Activated T-cell treated with anti-CD3 and anti-CD28 coated beads, Interleukin-2, amount 50 U/mL, for 24 hours (primary cell): ENCODE measurements around the gene PNKP.

Experiments
- DNase-seq: peaks from one replicate; pipeline ENCODE4 v3.0.0-alpha.2; 2020
- H3K27ac Mint-ChIP-seq: 2 replicates; pipeline ENCODE4 v1.8.0; 2020; ENCODE audit warnings: mild to moderate bottlenecking, mixed read lengths
- H3K27me3 Mint-ChIP-seq: 2 replicates; pipeline ENCODE4 v1.8.0; 2020; ENCODE audit warnings: mixed read lengths
- H3K36me3 Mint-ChIP-seq: 2 replicates; pipeline ENCODE4 v1.8.0; 2020; ENCODE audit warnings: low read depth, mixed read lengths
- H3K4me1 Mint-ChIP-seq: 2 replicates; pipeline ENCODE4 v1.8.0; 2020; ENCODE audit warnings: low read depth, mixed read lengths
- H3K4me3 Mint-ChIP-seq: 2 replicates; pipeline ENCODE4 v1.8.0; 2020; ENCODE audit warnings: mild to moderate bottlenecking, moderate library complexity, mixed read lengths
- H3K9me3 Mint-ChIP-seq: 2 replicates; pipeline ENCODE4 v1.8.0; 2020; ENCODE audit warnings: mixed read lengths

Gene PNKP

GRCh38 chr19:49861107-49861506, 6.3 kb downstream of the PNKP start:
- Mint-ChIP-seq H3K4me3 (no peak overlapping the region), H3K4me1 (peaks cover 27% of the 10 kb centered on the region), H3K27me3 (no peaks in the 10 kb centered on the region), H3K27ac (no peak overlapping the region), H3K9me3 (no peaks in the 10 kb centered on the region), H3K36me3 (peaks cover 91% of the 10 kb centered on the region)
- no peak for DNase-seq

DNA sequence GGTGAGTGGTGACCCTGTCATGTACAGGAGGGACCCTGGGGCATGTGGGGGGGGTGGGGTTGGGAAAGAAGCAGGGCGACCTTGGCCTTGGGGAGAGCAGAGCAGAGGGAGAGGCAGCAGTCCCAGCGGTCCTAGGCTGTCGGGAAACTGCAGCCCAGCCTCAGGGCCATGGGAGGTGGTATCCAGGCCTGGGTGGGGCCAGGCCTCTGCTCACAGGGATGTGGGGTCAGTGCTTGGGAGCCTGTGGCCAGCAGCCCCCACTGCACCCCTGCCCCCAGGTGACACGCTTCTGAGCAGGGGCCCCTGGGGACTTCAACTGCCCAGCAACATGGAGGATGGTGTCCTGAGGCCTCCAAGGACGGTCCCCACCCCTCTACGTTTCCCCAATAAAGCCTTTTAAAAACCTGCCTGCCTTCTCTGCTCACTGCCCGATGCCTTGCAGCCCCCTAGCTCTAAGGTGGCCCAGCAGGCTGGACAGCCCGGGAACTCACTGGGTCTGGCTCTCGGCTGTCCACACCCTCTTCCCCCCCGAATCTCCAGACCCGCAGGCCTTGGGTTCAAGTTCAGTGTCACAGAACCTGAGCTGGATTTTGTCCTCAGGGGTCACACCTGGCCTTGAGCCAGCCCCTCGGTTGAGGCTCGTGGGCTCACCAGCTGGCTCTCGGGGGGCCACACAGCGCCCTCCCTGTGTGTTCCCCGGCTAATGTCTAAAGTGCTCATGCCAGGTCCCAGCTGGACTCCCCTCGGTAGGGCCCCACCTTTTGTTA, 6.9 kb downstream of the PNKP start:
- Mint-ChIP-seq H3K27ac (no peak overlapping the region), H3K9me3 (no peaks in the 10 kb centered on the region), H3K36me3 (peaks cover 91% of the 10 kb centered on the region), H3K4me1 (peaks cover 21% of the 10 kb centered on the region), H3K27me3 (no peaks in the 10 kb centered on the region), H3K4me3 (no peak overlapping the region)
- no peak for DNase-seq

- H3K36me3 Mint-ChIP-seq = peaks cover 91% of the 10 kb centered on the region
- no peak overlapping the region for H3K27ac Mint-ChIP-seq
- no peak for DNase-seq
- peaks cover 15% of the 10 kb centered on the region for H3K4me1 Mint-ChIP-seq
- no peaks in the 10 kb centered on the region for H3K9me3 Mint-ChIP-seq
- no peak overlapping the region for H3K4me3 Mint-ChIP-seq
- no peaks in the 10 kb centered on the region for H3K27me3 Mint-ChIP-seq
Observed at GRCh38 chr19:49859682-49860335, 7.6 kb downstream of the PNKP start.

GRCh38 chr19:49858088-49858985, 9.0 kb downstream of the PNKP start:
- peak overlapping the region; percentile 33 for H3K27ac Mint-ChIP-seq
- peaks cover 78% of the 10 kb centered on the region for H3K36me3 Mint-ChIP-seq
- H3K27me3 Mint-ChIP-seq = no peaks in the 10 kb centered on the region
- H3K4me3 Mint-ChIP-seq = no peak overlapping the region
- H3K4me1 Mint-ChIP-seq = peaks cover 9% of the 10 kb centered on the region
- no peaks in the 10 kb centered on the region for H3K9me3 Mint-ChIP-seq
- no peak for DNase-seq

- Mint-ChIP-seq H3K27me3 (no peaks in the 10 kb centered on the region), H3K27ac (peak overlapping the region; percentile 38), H3K9me3 (no peaks in the 10 kb centered on the region), H3K4me1 (peaks cover 11% of the 10 kb centered on the region), H3K36me3 (peaks cover 74% of the 10 kb centered on the region), H3K4me3 (no peak overlapping the region)
- DNase-seq = no peak
Observed at GRCh38 chr19:49857838-49858087, 9.6 kb downstream of the PNKP start.

- DNase-seq = no peak
- Mint-ChIP-seq H3K27ac (peak overlapping the region; percentile 38), H3K4me1 (peaks cover 16% of the 10 kb centered on the region), H3K4me3 (no peak overlapping the region), H3K36me3 (peaks cover 75% of the 10 kb centered on the region), H3K9me3 (no peaks in the 10 kb centered on the region), H3K27me3 (no peaks in the 10 kb centered on the region)
Observed at GRCh38 chr19:49857061-49857837, 10.1 kb downstream of the PNKP start.

DNA sequence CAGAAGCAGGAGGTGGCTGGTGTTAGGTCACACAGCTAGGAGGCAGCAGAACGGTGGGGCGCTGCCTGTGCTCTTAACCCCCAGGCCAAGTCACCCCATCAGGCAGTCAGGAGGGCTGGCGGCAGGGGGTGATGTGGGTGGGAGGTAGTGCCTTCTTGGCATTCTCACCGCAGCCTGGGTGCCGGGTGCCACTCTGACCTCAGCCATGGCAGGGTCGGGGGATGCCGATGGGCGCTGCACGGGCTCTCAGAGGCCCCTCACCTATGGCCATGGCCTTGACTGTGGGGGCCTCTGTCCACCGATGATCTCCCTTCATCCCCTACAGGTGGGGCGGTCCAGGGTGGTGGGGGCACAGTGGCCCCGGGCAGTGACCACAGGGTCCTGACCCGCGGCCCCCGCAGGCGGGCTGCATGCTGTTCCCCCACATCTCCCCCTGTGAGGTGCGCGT, 10.8 kb downstream of the PNKP start:
- H3K27me3 Mint-ChIP-seq = no peaks in the 10 kb centered on the region
- H3K36me3 Mint-ChIP-seq = peaks cover 72% of the 10 kb centered on the region
- no peak for DNase-seq
- no peak overlapping the region for H3K4me3 Mint-ChIP-seq
- peak overlapping the region; percentile 88 for H3K27ac Mint-ChIP-seq
- peaks cover 21% of the 10 kb centered on the region for H3K4me1 Mint-ChIP-seq
- H3K9me3 Mint-ChIP-seq = no peaks in the 10 kb centered on the region

DNA sequence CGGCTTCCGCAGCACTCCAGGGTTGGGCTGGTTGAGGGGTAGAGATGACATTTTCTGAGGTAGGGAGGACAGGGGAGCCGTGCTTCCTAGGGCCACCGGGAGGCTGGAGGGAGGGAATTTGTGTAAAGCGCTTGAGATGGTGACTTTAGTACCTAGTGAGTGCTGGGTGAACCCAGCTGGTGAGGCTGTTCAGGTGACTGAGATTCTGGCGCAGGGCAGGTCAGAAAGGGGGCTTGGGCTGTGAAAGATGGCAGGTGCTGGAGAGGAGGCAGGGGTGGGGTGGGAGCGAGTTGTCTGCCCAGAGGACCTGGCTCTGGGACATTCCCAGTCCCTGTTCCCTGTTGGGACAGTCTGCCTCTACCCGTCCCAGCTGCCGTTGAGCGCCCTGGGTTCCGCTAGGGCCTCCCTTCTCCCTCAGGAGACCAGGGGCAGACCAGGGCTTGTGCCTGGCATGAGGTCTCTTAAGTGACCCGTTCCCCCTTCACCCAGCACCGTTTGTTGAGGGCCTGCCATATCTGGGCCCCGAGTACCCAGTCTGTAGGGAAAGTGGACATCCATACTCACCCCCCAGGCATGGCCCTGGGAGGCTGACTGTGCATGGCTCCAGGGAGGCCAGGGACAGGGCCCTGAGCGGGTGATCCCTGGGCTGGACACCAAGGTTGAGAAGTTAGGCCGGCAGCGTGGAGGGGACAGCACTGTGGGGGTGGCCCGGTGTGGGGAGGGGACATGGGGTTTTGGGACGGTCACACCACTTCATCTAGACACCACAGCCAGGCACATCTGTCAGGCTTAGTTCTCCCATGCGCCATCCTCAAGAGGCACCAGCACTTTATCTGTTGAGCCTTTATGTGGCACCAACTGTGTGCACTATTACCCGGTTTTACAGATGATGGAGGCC, 11.5 kb downstream of the PNKP start:
- H3K27me3 Mint-ChIP-seq = no peaks in the 10 kb centered on the region
- H3K9me3 Mint-ChIP-seq = no peaks in the 10 kb centered on the region
- peak overlapping the region; percentile 23 for H3K4me3 Mint-ChIP-seq
- peak overlapping the region; percentile 88 for H3K27ac Mint-ChIP-seq
- peaks cover 68% of the 10 kb centered on the region for H3K36me3 Mint-ChIP-seq
- DNase-seq = peak; percentile 34
- H3K4me1 Mint-ChIP-seq = peaks cover 21% of the 10 kb centered on the region

GRCh38 chr19:49855277-49855675, 12.1 kb downstream of the PNKP start:
- H3K36me3 Mint-ChIP-seq = peaks cover 64% of the 10 kb centered on the region
- no peaks in the 10 kb centered on the region for H3K9me3 Mint-ChIP-seq
- no peaks in the 10 kb centered on the region for H3K27me3 Mint-ChIP-seq
- DNase-seq = no peak
- peak overlapping the region; percentile 88 for H3K27ac Mint-ChIP-seq
- H3K4me3 Mint-ChIP-seq = peak overlapping the region; percentile 23
- peaks cover 21% of the 10 kb centered on the region for H3K4me1 Mint-ChIP-seq

DNA sequence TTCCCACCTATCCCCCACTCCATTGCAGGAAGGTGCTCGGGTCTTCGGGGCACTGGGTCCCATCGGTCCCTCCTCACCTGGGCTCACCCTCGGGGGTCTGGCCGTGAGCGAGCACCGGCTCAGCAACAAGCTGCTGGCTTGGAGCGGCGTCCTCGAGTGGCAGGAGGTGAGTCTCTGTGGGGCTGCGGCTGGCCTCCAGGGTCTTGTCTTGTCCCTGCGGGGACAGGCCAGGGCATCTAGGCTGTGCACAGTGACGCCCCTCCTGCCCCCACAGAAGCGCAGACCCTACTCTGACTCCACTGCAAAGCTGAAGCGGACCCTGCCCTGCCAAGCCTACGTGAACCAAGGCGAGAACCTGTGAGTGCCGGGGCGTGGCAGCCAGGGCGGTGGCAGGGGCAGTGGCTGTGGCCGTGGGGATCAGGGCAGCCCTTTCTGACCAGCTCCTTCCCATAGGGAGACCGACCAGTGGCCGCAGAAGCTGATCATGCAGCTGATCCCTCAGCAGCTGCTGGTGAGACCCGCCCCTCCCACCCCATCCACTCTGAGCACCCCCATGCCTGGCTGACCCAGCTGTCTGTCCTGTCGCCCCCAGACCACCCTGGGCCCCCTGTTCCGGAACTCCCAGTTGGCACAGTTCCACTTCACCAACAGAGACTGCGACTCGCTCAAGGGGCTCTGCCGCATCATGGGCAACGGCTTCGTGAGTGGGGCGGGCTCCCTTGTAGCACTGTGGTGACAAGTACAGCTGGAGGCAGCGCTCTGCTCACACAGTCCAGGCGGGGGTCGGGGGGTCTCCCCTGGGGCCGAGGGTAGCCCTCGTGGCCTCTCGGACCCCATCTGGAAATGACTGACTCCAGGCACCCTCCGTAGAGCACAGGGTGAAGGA, 12.8 kb downstream of the PNKP start:
- DNase-seq = peak; percentile 40
- Mint-ChIP-seq H3K4me3 (no peak overlapping the region), H3K36me3 (peaks cover 64% of the 10 kb centered on the region), H3K4me1 (peaks cover 28% of the 10 kb centered on the region), H3K27ac (no peak overlapping the region), H3K9me3 (peaks cover 5% of the 10 kb centered on the region), H3K27me3 (no peaks in the 10 kb centered on the region)

GRCh38 chr19:49853852-49854377, 13.5 kb downstream of the PNKP start:
- peak; percentile 35 for DNase-seq
- H3K27me3 Mint-ChIP-seq = no peaks in the 10 kb centered on the region
- peak overlapping the region; percentile 8 for H3K4me3 Mint-ChIP-seq
- H3K4me1 Mint-ChIP-seq = peaks cover 33% of the 10 kb centered on the region
- peak overlapping the region; percentile 59 for H3K27ac Mint-ChIP-seq
- peaks cover 57% of the 10 kb centered on the region for H3K36me3 Mint-ChIP-seq
- peaks cover 9% of the 10 kb centered on the region for H3K9me3 Mint-ChIP-seq

DNA sequence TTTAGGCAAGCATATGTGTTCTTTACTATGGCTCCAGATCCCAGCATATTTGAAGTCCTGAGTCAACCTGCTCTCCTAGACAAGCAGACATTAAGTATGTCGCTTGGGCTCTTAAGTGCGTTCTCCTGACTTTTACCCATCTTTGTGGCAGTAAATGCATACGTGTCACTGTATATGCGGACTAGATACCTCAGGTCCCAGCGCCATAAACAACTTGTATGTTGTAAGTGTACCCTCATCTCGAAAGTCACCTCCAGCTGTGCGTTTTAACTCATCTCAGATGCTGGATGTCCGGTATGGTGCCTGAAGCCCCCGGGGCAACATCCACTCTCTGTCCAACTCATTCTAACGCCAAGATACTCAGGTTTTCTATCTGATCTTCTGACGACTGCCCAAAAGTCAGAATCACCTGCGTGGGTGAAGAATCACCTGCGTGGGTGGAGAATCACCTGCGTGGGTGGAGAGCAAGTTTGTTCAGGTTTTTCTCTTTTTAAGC, 14.7 kb downstream of the PNKP start:
- Mint-ChIP-seq H3K4me3 (peak overlapping the region; percentile 76), H3K27me3 (no peaks in the 10 kb centered on the region), H3K27ac (peak overlapping the region; percentile 75), H3K9me3 (peaks cover 10% of the 10 kb centered on the region), H3K36me3 (peaks cover 44% of the 10 kb centered on the region), H3K4me1 (peaks cover 43% of the 10 kb centered on the region)
- no peak for DNase-seq
